NCI-H460 (cell line): Measurements from ENCODE around the gene TMEM245. TPM values are rescaled to one million over a fixed set of nuclear protein-coding genes. Genes with fewer than 3 reads are reported as not detected.
"Not testable (repeated sequence)": the region's sequence is repeated elsewhere in the genome, so short reads cannot be mapped to it uniquely, and the experiment has no call there.

Experiments
- DNase-seq: peaks from one replicate; pipeline ENCODE4 v3.0.0-alpha.2; 2016; ENCODE audit warnings: low read depth; ENCODE audit errors: extremely low read depth
- small RNA-seq, 2 experiments: library from RNA; depleted of rRNA; stranded (forward); fragments of <200 nt; gene quantifications; one replicate each; pipeline ENCODE3, GENCODE V24; 2014
- total RNA-seq: library from RNA; depleted of rRNA; stranded (reverse); fragments of >200 nt; shearing (Covaris generic); gene quantifications from 2 replicates; pipeline ENCODE4 v1.2.3, GENCODE V29; 2014; rRNA removed

Gene TMEM245
- total RNA-seq, 1 experiment from 2014 or later: 92.2 TPM

- peak; percentile 53 for DNase-seq
Observed at GRCh38 chr9:109010746-109011145, 109.0 kb downstream of the TMEM245 start.

- DNase-seq: no peak
Observed at GRCh38 chr9:109005678-109006077, 114.1 kb downstream of the TMEM245 start.

DNA sequence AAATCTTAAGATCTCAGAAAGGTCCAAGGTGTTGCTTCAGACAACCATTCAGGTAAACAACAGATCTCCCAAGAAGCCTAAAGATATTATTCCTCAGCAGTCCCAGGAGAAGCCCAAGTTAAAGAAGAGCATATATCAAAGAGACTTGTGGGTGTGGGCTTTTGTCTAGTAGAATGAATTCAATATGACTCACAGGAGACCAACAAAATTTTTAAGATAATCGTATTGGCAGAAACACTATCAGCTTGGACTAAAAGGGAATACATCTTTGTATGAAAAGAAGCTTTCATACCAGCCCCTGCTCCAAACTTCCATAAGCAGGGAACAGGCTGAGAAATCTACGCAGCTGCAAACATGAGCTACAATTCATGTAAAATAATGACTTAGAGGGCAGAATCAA, 116.6 kb downstream of the TMEM245 start:
- no peak for DNase-seq

GRCh38 chr9:109002141-109002540, 117.6 kb downstream of the TMEM245 start:
- no peak for DNase-seq

- no peak for DNase-seq
Observed at GRCh38 chr9:109001275-109001676, 118.5 kb downstream of the TMEM245 start.

DNA sequence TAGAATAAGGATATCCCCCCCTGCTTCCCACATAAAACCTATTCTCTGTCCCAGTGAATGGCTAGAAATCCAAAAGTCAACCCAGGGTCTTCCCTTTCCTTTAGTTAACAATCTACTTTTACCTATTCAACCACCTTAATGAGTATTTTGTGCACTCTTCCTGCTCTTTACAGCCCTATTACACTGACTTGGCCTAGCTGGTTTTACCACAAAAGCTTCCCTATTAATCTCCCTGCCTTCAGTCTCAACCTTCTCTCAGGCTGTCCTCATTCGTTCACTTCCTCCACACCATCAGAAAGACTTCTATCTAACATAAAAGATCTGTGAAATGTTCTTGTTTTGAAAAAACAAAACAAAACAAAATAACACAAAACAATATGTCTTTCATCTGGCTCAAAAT, 122.6 kb downstream of the TMEM245 start:
- no peak for DNase-seq

- no peak for DNase-seq
Observed at GRCh38 chr9:108996643-108997042, 123.1 kb downstream of the TMEM245 start.

- DNase-seq: no peak
Observed at GRCh38 chr9:108994695-108995094, 125.1 kb downstream of the TMEM245 start.

GRCh38 chr9:108991479-108991878, 128.3 kb downstream of the TMEM245 start:
- DNase-seq: no peak

GRCh38 chr9:108983885-108984284, 135.9 kb downstream of the TMEM245 start:
- no peak for DNase-seq

DNA sequence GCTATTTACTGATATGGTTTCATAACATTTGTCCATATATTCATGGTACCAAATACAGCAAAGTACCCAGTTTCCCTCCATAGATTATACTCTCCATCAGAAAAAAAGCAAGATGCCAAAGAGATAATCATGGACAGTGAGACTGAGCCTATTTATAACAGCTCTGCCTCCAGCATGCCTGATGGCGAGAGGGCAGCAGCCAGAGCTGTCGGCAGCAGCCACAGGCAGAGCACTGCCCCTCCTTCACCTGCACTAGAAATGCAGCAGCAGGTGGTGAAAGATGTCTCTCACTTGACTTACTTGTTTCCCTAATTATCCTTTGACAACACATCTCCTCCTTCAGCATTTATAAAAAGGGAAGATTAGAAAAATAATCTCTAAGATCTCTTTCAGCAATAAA, 138.9 kb downstream of the TMEM245 start:
- DNase-seq: no peak

DNA sequence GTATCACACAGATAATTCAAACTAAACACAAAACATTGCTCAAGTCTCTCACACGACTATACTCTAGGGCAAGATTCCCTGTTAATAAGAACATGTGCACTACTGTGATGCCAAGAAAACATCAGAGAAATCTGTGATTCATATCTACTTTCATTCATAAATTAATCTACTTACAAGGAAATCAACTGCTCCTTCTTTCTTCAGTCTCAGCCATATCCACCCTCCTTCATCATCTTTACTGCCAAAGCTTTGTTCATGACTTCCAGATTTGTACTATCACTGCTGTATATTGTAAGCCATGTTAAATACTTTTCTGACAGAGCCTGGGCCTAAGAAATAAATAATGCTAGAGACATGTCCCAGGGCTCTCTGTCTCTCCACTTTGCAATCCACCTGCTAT, 141.5 kb downstream of the TMEM245 start:
- DNase-seq: no peak

DNA sequence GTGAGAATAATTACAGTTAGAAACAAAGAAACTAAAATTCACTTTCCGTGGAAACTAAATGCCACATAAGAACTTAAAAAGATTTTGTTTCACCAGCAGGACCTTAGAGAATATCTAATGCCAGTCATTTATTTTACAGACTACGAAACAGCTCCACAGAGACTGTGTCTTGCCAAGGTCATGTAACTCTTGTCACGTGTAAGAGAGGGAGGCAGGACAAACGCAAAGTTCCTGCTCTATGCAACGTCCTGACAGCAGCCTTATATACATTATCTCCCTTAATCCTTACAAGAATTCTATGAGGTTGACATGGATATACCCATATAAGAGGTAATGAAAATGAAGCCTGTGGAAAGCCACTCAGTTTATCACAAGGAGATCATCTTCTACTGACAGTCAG, 145.9 kb downstream of the TMEM245 start:
- DNase-seq: no peak

- no peak for DNase-seq
Observed at GRCh38 chr9:108972626-108973209, 147.0 kb downstream of the TMEM245 start.

GRCh38 chr9:108972186-108972585, 147.6 kb downstream of the TMEM245 start:
- no peak for DNase-seq

- DNase-seq: not testable (repeated sequence)
Observed at GRCh38 chr9:108971392-108971791, 148.4 kb downstream of the TMEM245 start.

DNA sequence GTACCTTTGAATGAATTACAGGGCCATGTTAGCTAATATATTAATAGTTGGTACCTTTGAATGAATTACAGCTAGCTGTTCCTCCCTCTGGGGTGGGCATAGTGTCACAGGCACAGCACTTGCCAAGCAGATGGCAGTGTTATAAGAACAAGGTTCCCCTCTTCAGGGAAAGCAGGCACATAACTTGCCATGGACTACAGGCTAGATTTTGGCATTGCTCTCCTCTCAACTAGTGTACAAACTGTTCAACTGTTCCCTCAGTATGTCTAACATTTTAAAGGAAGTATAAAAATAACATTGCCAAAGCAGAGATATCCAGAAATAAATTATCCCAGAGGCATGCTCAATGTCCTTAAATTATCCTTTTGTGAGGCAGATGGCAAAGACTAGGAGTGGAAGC, 151.8 kb downstream of the TMEM245 start:
- no peak for DNase-seq

Small RNA genes lying within 50 kb of the gene (small RNA-seq; reads per million reads assigned to genes)
- 0.37 to 15.2 reads per million in 2 experiments for gene MIR32
- gene RF00019: 0 reads per million in 2 experiments

Other genes with a start within 250 kb of the TMEM245 start
- gene ELP1, start 185.8 kb downstream of the TMEM245 start, total RNA-seq: 45.6 and 47.3 TPM in 2 replicates
- gene ABITRAM, start 185.5 kb downstream of the TMEM245 start, total RNA-seq: 18.0 and 23.3 TPM in 2 replicates
- gene CTNNAL1, start 106.4 kb downstream of the TMEM245 start, total RNA-seq: 309 and 319 TPM in 2 replicates
- not detected in 2 replicates for gene FRRS1L, start 47.3 kb upstream of the TMEM245 start, total RNA-seq
- gene EPB41L4B, start 201.1 kb upstream of the TMEM245 start, total RNA-seq: 23.1 and 24.5 TPM in 2 replicates